Type B pancreatic cell (in vitro differentiated cells): ENCODE measurements around the gene NACC1. TPM values are rescaled to one million over a fixed set of nuclear protein-coding genes. Genes with fewer than 3 reads are reported as not detected.

Source experiments
- DNase-seq: peaks from one replicate; pipeline ENCODE4 v3.0.0; 2021; ENCODE audit warnings: mixed read lengths; ENCODE audit not compliant: unreplicated experiment; ENCODE audit errors: extremely low spot score
- H3K27ac Mint-ChIP-seq: 2 replicates; pipeline ENCODE4 v1.8.0; 2021; ENCODE audit warnings: mild to moderate bottlenecking, mixed read lengths
- H3K27me3 Mint-ChIP-seq: 2 replicates; pipeline ENCODE4 v1.8.0; 2021; ENCODE audit warnings: mixed read lengths
- H3K36me3 Mint-ChIP-seq: 2 replicates; pipeline ENCODE4 v1.8.0; 2021; ENCODE audit warnings: mixed read lengths
- H3K4me1 Mint-ChIP-seq: one replicate; pipeline ENCODE4 v1.8.0; 2021; ENCODE audit warnings: mixed read lengths; ENCODE audit not compliant: unreplicated experiment
- H3K4me3 Mint-ChIP-seq: 2 replicates; pipeline ENCODE4 v1.8.0; 2021; ENCODE audit warnings: mild to moderate bottlenecking, mixed read lengths
- H3K9me3 Mint-ChIP-seq: 2 replicates; pipeline ENCODE4 v1.8.0; 2021; ENCODE audit warnings: mixed read lengths
- total RNA-seq: library from RNA; stranded (reverse); gene quantifications from 2 replicates; pipeline ENCODE4 v1.2.1, GENCODE V29; 2021; ENCODE audit warnings: low replicate concordance
- TF ChIP-seq, protein P1 (sequence below): fragments of 200-600 bp; sonication (generic); conservative IDR thresholded peaks from 2 replicates; pipeline ENCODE4 v1.5.0; 2021; ENCODE audit warnings: antibody characterized with exemption, mild to moderate bottlenecking

NACC1 gene
- total RNA-seq, 1 donor from 2014 or later: 66.8 TPM

DNA sequence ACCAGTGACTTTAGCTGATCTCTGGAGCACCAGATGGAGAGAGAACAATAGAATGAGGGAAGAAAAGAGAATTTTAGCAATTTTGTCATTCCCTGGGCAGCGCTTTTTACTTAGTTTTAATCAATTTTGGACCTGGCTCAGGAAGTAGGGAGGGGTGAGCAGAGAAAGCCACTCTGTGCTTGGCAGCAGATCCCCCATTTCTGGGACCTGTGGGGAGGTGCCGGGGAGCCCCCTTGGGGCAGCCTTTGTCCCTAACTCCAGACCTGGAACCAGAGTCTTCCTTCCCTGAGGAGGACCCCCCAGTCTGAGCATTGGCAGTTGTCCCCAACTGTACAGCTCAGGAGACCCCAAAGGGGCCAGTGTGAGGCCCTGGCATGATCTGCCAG lies 25.9 kb upstream of the NACC1 start:
- TF ChIP-seq, protein P1, sequence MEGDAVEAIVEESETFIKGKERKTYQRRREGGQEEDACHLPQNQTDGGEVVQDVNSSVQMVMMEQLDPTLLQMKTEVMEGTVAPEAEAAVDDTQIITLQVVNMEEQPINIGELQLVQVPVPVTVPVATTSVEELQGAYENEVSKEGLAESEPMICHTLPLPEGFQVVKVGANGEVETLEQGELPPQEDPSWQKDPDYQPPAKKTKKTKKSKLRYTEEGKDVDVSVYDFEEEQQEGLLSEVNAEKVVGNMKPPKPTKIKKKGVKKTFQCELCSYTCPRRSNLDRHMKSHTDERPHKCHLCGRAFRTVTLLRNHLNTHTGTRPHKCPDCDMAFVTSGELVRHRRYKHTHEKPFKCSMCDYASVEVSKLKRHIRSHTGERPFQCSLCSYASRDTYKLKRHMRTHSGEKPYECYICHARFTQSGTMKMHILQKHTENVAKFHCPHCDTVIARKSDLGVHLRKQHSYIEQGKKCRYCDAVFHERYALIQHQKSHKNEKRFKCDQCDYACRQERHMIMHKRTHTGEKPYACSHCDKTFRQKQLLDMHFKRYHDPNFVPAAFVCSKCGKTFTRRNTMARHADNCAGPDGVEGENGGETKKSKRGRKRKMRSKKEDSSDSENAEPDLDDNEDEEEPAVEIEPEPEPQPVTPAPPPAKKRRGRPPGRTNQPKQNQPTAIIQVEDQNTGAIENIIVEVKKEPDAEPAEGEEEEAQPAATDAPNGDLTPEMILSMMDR: no peak
- H3K4me3 Mint-ChIP-seq: no peak overlapping the region
- H3K27me3 Mint-ChIP-seq: peaks cover 65% of the 10 kb centered on the region
- no peaks in the 10 kb centered on the region for H3K36me3 Mint-ChIP-seq
- H3K27ac Mint-ChIP-seq: no peak overlapping the region
- no peak for DNase-seq
- no peaks in the 10 kb centered on the region for H3K9me3 Mint-ChIP-seq
- peaks cover 5% of the 10 kb centered on the region for H3K4me1 Mint-ChIP-seq

DNA sequence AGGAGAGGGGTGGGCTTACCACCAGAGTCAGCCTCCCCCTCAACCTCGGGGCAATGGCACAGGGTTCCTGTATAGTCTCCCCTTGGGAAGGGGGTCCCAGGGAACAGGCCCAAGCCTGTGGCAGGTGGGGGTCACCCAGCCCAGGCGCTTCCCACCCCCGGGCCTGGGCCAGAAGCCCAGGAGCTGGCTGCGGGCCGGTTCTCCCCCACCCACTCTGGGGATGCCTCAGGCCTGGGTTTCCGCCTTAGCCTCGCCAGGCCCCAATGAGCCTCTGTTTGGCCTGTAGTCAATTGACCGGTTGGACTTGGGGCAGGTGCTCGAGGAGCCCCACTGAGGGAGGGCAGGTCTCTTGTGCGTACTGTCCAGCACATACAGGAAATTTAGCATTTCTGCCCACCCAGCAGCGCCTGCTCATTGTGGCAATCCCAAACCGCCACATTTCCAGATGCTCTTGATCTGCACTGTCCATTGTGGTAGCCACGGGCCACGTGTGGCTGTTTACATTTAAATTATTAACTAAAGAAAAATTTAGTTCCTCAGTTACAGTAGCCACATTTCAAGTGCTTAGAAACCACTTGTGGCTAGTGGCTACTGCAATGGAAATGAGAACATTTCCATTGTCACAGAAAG lies 25.3 kb upstream of the NACC1 start:
- TF ChIP-seq, protein P1: no peak
- no peak for DNase-seq
- Mint-ChIP-seq H3K9me3 (no peaks in the 10 kb centered on the region), H3K4me1 (peaks cover 5% of the 10 kb centered on the region), H3K27me3 (peaks cover 68% of the 10 kb centered on the region), H3K36me3 (no peaks in the 10 kb centered on the region), H3K4me3 (no peak overlapping the region), H3K27ac (no peak overlapping the region)

DNA sequence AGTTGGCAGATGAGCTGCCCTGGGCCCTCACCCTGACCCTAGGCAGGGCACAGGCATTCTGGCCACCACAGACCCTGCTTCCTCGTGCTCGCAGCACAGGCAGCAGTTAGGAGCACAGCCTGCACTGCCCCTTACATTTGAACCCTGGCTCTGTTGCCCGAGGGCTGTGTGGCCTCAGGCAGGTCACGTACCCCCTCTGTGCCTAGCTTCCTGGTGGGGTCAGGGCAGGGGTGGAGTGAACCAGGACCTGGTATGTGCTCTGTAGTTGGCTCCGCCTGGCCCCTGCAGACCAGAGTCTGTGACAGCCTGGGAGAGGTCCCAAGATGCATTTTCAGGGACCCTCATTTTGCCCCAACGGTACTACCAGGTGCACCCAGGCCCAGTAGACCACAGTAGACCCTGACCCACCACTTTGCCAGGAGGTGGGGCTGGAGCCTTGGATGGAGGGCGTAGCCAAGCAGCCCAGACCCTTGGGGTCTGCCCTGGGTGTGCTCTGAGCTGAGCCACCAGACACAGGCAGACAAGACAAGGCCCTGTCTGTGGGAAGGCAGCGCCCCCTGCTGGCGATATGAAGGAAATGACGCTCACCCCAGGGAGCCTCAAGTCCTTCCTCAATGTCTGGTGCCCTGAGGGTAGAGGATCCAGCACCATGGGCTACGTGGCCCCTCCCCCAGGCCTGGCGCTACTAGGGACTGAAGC lies 24.5 kb upstream of the NACC1 start:
- DNase-seq: no peak
- TF ChIP-seq, protein P1: peak; percentile 98
- Mint-ChIP-seq H3K27ac (no peak overlapping the region), H3K4me3 (no peak overlapping the region), H3K9me3 (no peaks in the 10 kb centered on the region), H3K4me1 (peaks cover 8% of the 10 kb centered on the region), H3K27me3 (peaks cover 70% of the 10 kb centered on the region), H3K36me3 (no peaks in the 10 kb centered on the region)

DNA sequence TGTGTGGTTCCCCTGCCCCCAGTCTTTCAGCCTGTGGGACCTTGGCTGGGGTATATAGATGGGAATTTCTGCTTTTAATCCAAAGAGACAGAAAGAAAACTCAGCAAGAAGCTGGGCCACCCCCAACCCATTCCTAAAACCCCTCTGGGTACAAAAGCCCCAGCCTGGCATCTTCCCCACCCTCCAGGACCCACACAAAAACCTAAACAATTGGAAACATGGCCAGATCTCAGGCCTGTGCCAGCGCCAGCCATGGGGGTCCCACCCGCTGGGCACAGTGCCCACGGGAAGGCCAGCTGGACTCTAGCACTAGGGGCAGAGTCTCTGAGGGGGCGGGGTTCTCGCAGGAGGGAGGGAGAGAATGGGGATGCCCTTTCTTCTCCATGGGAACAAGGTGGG lies 24.0 kb upstream of the NACC1 start:
- Mint-ChIP-seq H3K36me3 (no peaks in the 10 kb centered on the region), H3K27ac (no peak overlapping the region), H3K4me1 (peaks cover 9% of the 10 kb centered on the region), H3K4me3 (no peak overlapping the region), H3K27me3 (peaks cover 70% of the 10 kb centered on the region), H3K9me3 (no peaks in the 10 kb centered on the region)
- DNase-seq: no peak
- TF ChIP-seq, protein P1: no peak

DNA sequence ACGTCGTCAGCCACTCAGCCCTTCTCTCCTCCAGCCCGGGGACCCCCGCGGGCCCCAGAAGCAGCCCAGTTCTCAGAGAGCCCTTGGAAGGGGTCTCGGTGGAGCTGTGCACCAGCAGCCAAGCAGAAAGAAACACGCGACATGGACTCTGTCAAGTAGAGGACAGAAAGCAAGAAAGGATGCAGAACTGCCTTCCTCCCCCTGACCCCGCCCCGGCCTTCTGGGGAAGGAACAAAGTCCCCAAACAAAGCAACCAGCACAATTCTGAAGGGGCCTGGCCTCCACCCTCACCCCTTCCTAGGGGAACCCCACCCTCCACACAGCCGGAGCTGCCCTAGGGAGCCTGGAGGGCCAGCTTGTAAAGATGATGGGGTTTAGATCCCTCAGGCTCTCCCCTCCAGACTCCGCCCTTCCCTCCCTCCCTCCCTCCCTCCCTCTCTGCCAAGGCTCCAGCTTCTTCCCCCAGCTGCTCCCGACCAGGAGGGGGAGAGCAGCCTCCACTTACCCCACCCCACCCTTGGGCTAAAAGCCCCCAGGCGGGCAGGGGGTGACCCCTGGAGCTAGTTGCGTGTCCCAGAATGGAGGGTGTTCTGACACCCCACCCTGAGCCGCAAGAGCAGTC lies 23.2 kb upstream of the NACC1 start:
- TF ChIP-seq, protein P1: no peak
- H3K36me3 Mint-ChIP-seq: no peaks in the 10 kb centered on the region
- H3K4me1 Mint-ChIP-seq: peaks cover 10% of the 10 kb centered on the region
- DNase-seq: no peak
- H3K27me3 Mint-ChIP-seq: peaks cover 74% of the 10 kb centered on the region
- no peak overlapping the region for H3K4me3 Mint-ChIP-seq
- H3K9me3 Mint-ChIP-seq: no peaks in the 10 kb centered on the region
- H3K27ac Mint-ChIP-seq: no peak overlapping the region
